ENCODE data around the gene PTPN6. TPM values are rescaled to one million over a fixed set of nuclear protein-coding genes. Genes with fewer than 3 reads are reported as not detected.

The PTPN6 gene
- total and polyA plus RNA-seq, 2 of the 4 experiments (the other 2 are of a cell fraction) = under 0.01 to 0.14 TPM

DNA sequence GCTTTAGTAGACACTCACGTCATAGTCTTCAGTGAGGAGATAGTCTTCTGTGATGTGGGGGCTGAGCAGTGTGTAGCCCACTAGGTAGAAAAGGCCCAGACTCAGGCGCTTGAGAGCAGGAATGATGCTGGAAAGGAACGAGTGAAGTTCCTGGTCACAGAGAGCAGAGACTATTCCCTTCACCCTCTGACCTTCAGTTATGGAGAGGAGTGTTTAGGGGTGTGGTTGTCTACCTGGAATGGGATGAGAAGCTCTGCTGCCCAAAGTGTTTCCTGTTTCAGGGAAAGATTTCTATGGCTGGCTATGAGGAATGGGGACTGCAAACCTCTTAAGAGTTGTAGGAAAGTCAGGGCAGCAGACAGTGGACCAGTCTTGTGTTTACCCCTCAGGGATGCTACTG is 28.3 kb downstream of the PTPN6 start:
- no TSS peak for BruUV-seq (replicated peaks)
- Histone ChIP-seq H4K8ac (ENCODE audit: low read depth in 2 of 2, low read length in 2 of 2) (no peak overlapping the region), H2AK9ac (replicated peaks; ENCODE audit: low read depth, low read length, poor library complexity) (no peak overlapping the region), H2BK20ac (ENCODE audit: low read depth, low read length) (no peak overlapping the region), H3K9me1 (ENCODE audit: insufficient read depth, low read length) (peaks cover 3% of the 10 kb centered on the region; the same call in 1 of the 2 replicates), H2BK120ac (ENCODE audit: low read depth, low read length) (no peak overlapping the region), H3K79me1 (ENCODE audit: low read depth in 1 of 2, low read length in 2 of 2) (peaks cover 4 to 13% of the 10 kb centered on the region in 2 experiments; a peak in 3 of 4 replicates), H3K4me2 (ENCODE audit: low read depth, low read length) (no peak overlapping the region), H3K9ac (ENCODE audit: low read depth, low read length) (no peak overlapping the region), H3K4me1 (ENCODE audit: control insufficient read depth, insufficient read depth, low read length) (no peaks in the 10 kb centered on the region), H3K23ac (ENCODE audit: low read depth, low read length) (no peak overlapping the region), H3K18ac (ENCODE audit: low read depth, low read length) (no peak overlapping the region), H3K56ac (ENCODE audit: extremely low read depth, insufficient read depth, low read length) (no peak overlapping the region), H2BK15ac (ENCODE audit: low read depth, low read length) (no peak overlapping the region), H2BK5ac (ENCODE audit: low read depth, low read length, poor library complexity, severe bottlenecking) (no peak overlapping the region), H2AK5ac (ENCODE audit: low read depth, low read length) (no peak overlapping the region), H4K20me1 (ENCODE audit: insufficient read depth, low read length) (no peaks in the 10 kb centered on the region), H4K5ac (ENCODE audit: low read depth, low read length) (no peak overlapping the region), H3K27me3 (ENCODE audit: control insufficient read depth, insufficient read depth, low read length) (no peaks in the 10 kb centered on the region), H3K9me3 (ENCODE audit: control insufficient read depth, insufficient read depth, low read length) (no peaks in the 10 kb centered on the region), H3K36me3 (ENCODE audit: control insufficient read depth, insufficient read depth, low read length) (peaks cover 65% of the 10 kb centered on the region), H3K4ac (ENCODE audit: low read depth, low read length) (no peak overlapping the region), H2AFZ (replicated peaks; ENCODE audit: low read length, poor library complexity) (no peak overlapping the region), H3K27ac (ENCODE audit: insufficient read depth, low read length) (no peak overlapping the region), H3K14ac (replicated peaks; ENCODE audit: low read depth, low read length) (no peak overlapping the region), H4K91ac (ENCODE audit: insufficient read depth, low read depth, low read length) (no peak overlapping the region), H3K4me3 (ENCODE audit: insufficient read depth, low read depth, low read length) (no peak overlapping the region)
- no peak for TF ChIP-seq RFX5 (IDR thresholded peaks at IDR 0.05; ENCODE audit: low read depth, low read length)
- no peak for TF ChIP-seq POLR2A (IDR thresholded peaks at IDR 0.05; ENCODE audit: low read depth, low read length)
- TF ChIP-seq MAZ (IDR thresholded peaks at IDR 0.05; ENCODE audit: borderline replicate concordance, low read depth, low read length) = no peak
- TF ChIP-seq, protein P1, sequence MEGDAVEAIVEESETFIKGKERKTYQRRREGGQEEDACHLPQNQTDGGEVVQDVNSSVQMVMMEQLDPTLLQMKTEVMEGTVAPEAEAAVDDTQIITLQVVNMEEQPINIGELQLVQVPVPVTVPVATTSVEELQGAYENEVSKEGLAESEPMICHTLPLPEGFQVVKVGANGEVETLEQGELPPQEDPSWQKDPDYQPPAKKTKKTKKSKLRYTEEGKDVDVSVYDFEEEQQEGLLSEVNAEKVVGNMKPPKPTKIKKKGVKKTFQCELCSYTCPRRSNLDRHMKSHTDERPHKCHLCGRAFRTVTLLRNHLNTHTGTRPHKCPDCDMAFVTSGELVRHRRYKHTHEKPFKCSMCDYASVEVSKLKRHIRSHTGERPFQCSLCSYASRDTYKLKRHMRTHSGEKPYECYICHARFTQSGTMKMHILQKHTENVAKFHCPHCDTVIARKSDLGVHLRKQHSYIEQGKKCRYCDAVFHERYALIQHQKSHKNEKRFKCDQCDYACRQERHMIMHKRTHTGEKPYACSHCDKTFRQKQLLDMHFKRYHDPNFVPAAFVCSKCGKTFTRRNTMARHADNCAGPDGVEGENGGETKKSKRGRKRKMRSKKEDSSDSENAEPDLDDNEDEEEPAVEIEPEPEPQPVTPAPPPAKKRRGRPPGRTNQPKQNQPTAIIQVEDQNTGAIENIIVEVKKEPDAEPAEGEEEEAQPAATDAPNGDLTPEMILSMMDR (conservative IDR thresholded peaks at IDR 0.05; ENCODE audit: low read depth, low read length) = no peak
- no peak for TF ChIP-seq USF2 (IDR thresholded peaks at IDR 0.05; ENCODE audit: low read depth, low read length)
- TF ChIP-seq SMC3 (IDR thresholded peaks at IDR 0.05; ENCODE audit: low read depth, low read length) = no peak
- no peak for TF ChIP-seq MAFK (IDR thresholded peaks at IDR 0.05; ENCODE audit: low read depth, low read length)
- TF ChIP-seq BHLHE40 (IDR thresholded peaks at IDR 0.05; ENCODE audit: low read depth, low read length) = no peak
- no peak for TF ChIP-seq FOS (IDR thresholded peaks at IDR 0.05; ENCODE audit: low read depth, low read length)
- TF ChIP-seq CHD1 (IDR thresholded peaks at IDR 0.05; ENCODE audit: low read depth, low read length) = no peak
- TF ChIP-seq MXI1 (IDR thresholded peaks at IDR 0.05; ENCODE audit: borderline replicate concordance, low read depth, low read length) = no peak
- TF ChIP-seq NFE2L2 (IDR thresholded peaks at IDR 0.05; ENCODE audit: low read depth, low read length) = no peak
- no peak for TF ChIP-seq RCOR1 (IDR thresholded peaks at IDR 0.05; ENCODE audit: insufficient replicate concordance, low read length)
- CTCF ChIA-PET = no interaction called here
- dilution Hi-C loops (cut with HindIII; ENCODE audit: low sequenced_read_pairs, unreplicated experiment) (no loop called here), intact Hi-C loops (cut with micrococcal nuclease) (no loop called here), in situ Hi-C loops (cut with MboI; ENCODE audit: low sequenced_read_pairs) (no loop called here)
- POLR2A ChIA-PET (ENCODE audit: unreplicated experiment) = no interaction called here
- 80% methylated on average over 1 of the region's 3 CpGs; no CpG with 5 or more reads in 1 of the 2 experiments for WGBS, 2 experiments (ENCODE audit: extremely low coverage in 2 of 2, insufficient read length in 1 of 2)
- no peak for ATAC-seq (ENCODE audit: low read depth)
- no peak for DNase-seq
